Ishikawa (cell line): ENCODE data around the gene ANKS6.

Source experiments
- CEBPB ChIP-seq: IDR thresholded peaks from 2 replicates; pipeline ENCODE4 v1.6.1; 2012
- CREB1 ChIP-seq: IDR thresholded peaks from 2 replicates; pipeline ENCODE4 v1.6.1; 2012; ENCODE audit warnings: low read depth
- EGR1 ChIP-seq: IDR thresholded peaks from 2 replicates; pipeline ENCODE4 v1.6.1; 2012
- EP300 ChIP-seq: IDR thresholded peaks from 2 replicates; pipeline ENCODE4 v1.6.1; 2012; ENCODE audit warnings: borderline replicate concordance
- FOXM1 ChIP-seq: IDR thresholded peaks from 2 replicates; pipeline ENCODE4 v1.6.1; 2012; ENCODE audit warnings: low read depth, borderline replicate concordance
- MAX ChIP-seq: IDR thresholded peaks from 2 replicates; pipeline ENCODE4 v1.6.1; 2012
- NFIC ChIP-seq: IDR thresholded peaks from 2 replicates; pipeline ENCODE4 v1.6.1; 2012
- RAD21 ChIP-seq: IDR thresholded peaks from 2 replicates; pipeline ENCODE4 v1.6.1; 2012; ENCODE audit warnings: low read depth
- REST ChIP-seq: IDR thresholded peaks from 2 replicates; pipeline ENCODE4 v1.6.1; 2012; ENCODE audit warnings: low read depth, mild to moderate bottlenecking
- TAF1 ChIP-seq: IDR thresholded peaks from 2 replicates; pipeline ENCODE4 v1.6.1; 2012; ENCODE audit warnings: low read depth, mild to moderate bottlenecking
- TCF12 ChIP-seq: IDR thresholded peaks from 2 replicates; pipeline ENCODE4 v1.6.1; 2012; ENCODE audit warnings: low read depth
- TEAD4 ChIP-seq: IDR thresholded peaks from 2 replicates; pipeline ENCODE4 v1.6.1; 2012
- USF1 ChIP-seq: IDR thresholded peaks from 2 replicates; pipeline ENCODE4 v1.6.1; 2012
- YY1 ChIP-seq: IDR thresholded peaks from 2 replicates; pipeline ENCODE4 v1.6.1; 2012; ENCODE audit warnings: low read depth
- ZBTB7A ChIP-seq: IDR thresholded peaks from 2 replicates; pipeline ENCODE4 v1.6.1; 2012; ENCODE audit warnings: low read depth

Gene ANKS6

GRCh38 chr9:98726735-98727134 is 69.6 kb downstream of the ANKS6 start:
- TF ChIP-seq TAF1 (no peak), ZBTB7A (no peak), USF1 (no peak), REST (no peak), FOXM1 (no peak), RAD21 (no peak), EGR1 (no peak), YY1 (no peak), MAX (no peak), CEBPB (no peak), NFIC (no peak), TCF12 (no peak), EP300 (no peak), CREB1 (no peak), TEAD4 (no peak)

GRCh38 chr9:98724810-98725530 is 71.4 kb downstream of the ANKS6 start:
- TF ChIP-seq NFIC (no peak), FOXM1 (no peak), EGR1 (no peak), REST (no peak), CEBPB (no peak), YY1 (no peak)

- no peak for TF ChIP-seq TAF1
- no peak for TF ChIP-seq TEAD4
- no peak for TF ChIP-seq NFIC
- TF ChIP-seq EGR1 = no peak
- no peak for TF ChIP-seq ZBTB7A
- TF ChIP-seq CREB1 = no peak
Observed at GRCh38 chr9:98721643-98722042, 74.7 kb downstream of the ANKS6 start.

- TF ChIP-seq EGR1 (no peak), CREB1 (no peak), TAF1 (no peak), FOXM1 (no peak), TCF12 (no peak), RAD21 (no peak)
Observed at GRCh38 chr9:98720402-98720801, 76.0 kb downstream of the ANKS6 start.

- TF ChIP-seq TCF12 = no peak
- TF ChIP-seq RAD21 = no peak
- TF ChIP-seq EGR1 = no peak
- TF ChIP-seq EP300 = no peak
- TF ChIP-seq YY1 = no peak
- no peak for TF ChIP-seq CEBPB
- no peak for TF ChIP-seq CREB1
- no peak for TF ChIP-seq TEAD4
- TF ChIP-seq ZBTB7A = no peak
- TF ChIP-seq FOXM1 = no peak
- no peak for TF ChIP-seq REST
- no peak for TF ChIP-seq MAX
- no peak for TF ChIP-seq TAF1
Observed at GRCh38 chr9:98719055-98719454, 77.3 kb downstream of the ANKS6 start.
